Choroid plexus epithelial cell (primary cell): Measurements from ENCODE around the gene C16orf95.

Source experiments
- DNase-seq: peaks from one replicate; pipeline ENCODE4 v3.0.0-alpha.2; 2010; ENCODE audit warnings: low read depth
- H3K4me3 ChIP-seq: 2 replicates; pipeline ENCODE4 v1.5.1; 2011; ENCODE audit warnings: low read depth, mild to moderate bottlenecking, control low read depth, low read length, moderate library complexity
- CTCF ChIP-seq: conservative IDR thresholded peaks from 2 replicates; pipeline ENCODE4 v1.5.1; 2011; ENCODE audit warnings: low read depth, mild to moderate bottlenecking, control low read depth, inconsistent platforms, low read length, moderate library complexity

The C16orf95 gene

GRCh38 chr16:87325423-87325858, 8.2 kb upstream of the C16orf95 start:
- H3K4me3 ChIP-seq = no peak overlapping the region
- TF ChIP-seq CTCF = no peak
- DNase-seq = no peak

GRCh38 chr16:87324411-87325275, 7.5 kb upstream of the C16orf95 start:
- peak; percentile 78 for TF ChIP-seq CTCF
- H3K4me3 ChIP-seq = no peak overlapping the region
- peak; percentile 23 for DNase-seq

- DNase-seq = no peak
- TF ChIP-seq CTCF = no peak
- H3K4me3 ChIP-seq = no peak overlapping the region
These were observed 6.7 kb upstream of the C16orf95 start for GRCh38 chr16:87323727-87324410.

GRCh38 chr16:87322833-87323726, 5.9 kb upstream of the C16orf95 start:
- no peak overlapping the region for H3K4me3 ChIP-seq
- TF ChIP-seq CTCF = no peak
- no peak for DNase-seq

- H3K4me3 ChIP-seq = no peak overlapping the region
- DNase-seq = no peak
- TF ChIP-seq CTCF = no peak
These were observed 5.2 kb upstream of the C16orf95 start for GRCh38 chr16:87322360-87322759.

GRCh38 chr16:87321336-87322107, 4.3 kb upstream of the C16orf95 start:
- TF ChIP-seq CTCF = no peak
- H3K4me3 ChIP-seq = no peak overlapping the region
- no peak for DNase-seq
